Astrocyte of the spinal cord (primary cell): Measurements from ENCODE around the gene MRPL58.
"Not testable (repeated sequence)": the region's sequence is repeated elsewhere in the genome, so short reads cannot be mapped to it uniquely, and the experiment has no call there.

Experiments
- DNase-seq: peaks from one replicate; pipeline ENCODE4 v3.0.0; 2011; ENCODE audit warnings: low read depth, low spot score
- H3K4me3 ChIP-seq: 2 replicates; pipeline ENCODE4 v1.5.1; 2011; ENCODE audit warnings: low read depth, mild to moderate bottlenecking, low read length, moderate library complexity
- CTCF ChIP-seq: IDR thresholded peaks from 2 replicates; pipeline ENCODE4 v1.5.1; 2012; ENCODE audit warnings: low read depth, mild to moderate bottlenecking, low read length, inconsistent platforms
- in situ Hi-C: cut with HindIII; loops from 2 replicates; pipeline ENCODE4 v1.10.0; 2017; ENCODE audit warnings: low sequenced_read_pairs

The MRPL58 gene

DNA sequence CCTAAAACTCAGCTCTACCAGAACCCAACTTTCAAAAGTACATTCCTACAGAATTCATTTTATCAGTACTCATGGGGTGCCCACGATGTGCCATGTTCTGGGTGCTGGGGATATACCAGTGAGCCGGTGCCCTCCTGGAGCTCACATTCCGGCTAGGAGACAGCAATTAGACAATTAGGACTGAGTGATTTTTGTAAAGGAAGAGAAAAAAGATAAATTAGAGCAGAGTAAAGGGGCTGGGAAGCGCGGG lies 449 bp upstream of the MRPL58 start:
- DNase-seq: no peak
- no peak for TF ChIP-seq CTCF
- in situ Hi-C loops: no loop called here
- peak overlapping the region; percentile 74 for H3K4me3 ChIP-seq

GRCh38 chr17:75013092-75013559 lies 656 bp downstream of the MRPL58 start:
- H3K4me3 ChIP-seq: peak overlapping the region; percentile 74
- DNase-seq: no peak
- in situ Hi-C loops: no loop called here
- no peak for TF ChIP-seq CTCF

DNA sequence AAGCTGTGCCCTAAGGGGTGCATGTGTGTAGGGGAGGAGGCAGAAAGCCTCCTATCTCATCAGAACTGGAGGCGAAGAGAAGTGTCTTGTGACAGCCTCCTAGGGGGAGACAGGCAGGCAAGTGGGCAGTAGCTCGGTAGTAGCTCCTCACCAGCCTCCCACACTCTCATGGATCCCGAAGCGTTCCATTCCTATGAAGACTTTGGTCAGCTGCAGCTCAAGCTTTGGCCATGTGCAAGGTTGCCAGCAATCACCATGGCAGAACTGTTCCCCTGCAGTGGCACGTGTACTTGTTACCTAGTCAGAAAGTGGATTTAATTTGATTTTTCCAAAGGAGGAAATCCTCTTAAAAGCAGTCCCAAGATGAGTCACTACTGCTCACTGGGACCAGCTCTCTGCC lies 6.7 kb downstream of the MRPL58 start:
- DNase-seq: no peak
- H3K4me3 ChIP-seq: no peak overlapping the region
- in situ Hi-C loops: no loop called here
- no peak for TF ChIP-seq CTCF

DNA sequence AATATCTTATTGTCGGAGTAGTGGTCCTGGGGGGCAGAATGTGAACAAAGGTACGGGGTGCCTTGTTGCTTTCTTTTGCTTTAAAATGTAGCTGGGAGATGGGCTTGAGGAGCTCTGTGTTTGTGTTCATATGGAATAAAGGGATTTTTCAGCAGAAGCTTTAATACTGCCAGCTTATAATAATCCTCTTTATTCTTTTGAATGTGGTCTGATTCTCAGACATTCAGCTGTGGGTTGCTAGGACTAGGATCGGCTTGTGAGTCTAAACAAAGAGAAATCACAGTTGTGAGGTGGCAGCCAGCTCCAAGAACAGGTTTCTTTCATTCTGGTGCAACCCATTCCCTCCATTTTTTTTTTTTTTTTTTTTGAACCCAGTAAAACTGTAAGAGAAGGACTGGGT lies 7.2 kb downstream of the MRPL58 start:
- no peak for TF ChIP-seq CTCF
- in situ Hi-C loops: no loop called here
- H3K4me3 ChIP-seq: no peak overlapping the region
- DNase-seq: no peak

DNA sequence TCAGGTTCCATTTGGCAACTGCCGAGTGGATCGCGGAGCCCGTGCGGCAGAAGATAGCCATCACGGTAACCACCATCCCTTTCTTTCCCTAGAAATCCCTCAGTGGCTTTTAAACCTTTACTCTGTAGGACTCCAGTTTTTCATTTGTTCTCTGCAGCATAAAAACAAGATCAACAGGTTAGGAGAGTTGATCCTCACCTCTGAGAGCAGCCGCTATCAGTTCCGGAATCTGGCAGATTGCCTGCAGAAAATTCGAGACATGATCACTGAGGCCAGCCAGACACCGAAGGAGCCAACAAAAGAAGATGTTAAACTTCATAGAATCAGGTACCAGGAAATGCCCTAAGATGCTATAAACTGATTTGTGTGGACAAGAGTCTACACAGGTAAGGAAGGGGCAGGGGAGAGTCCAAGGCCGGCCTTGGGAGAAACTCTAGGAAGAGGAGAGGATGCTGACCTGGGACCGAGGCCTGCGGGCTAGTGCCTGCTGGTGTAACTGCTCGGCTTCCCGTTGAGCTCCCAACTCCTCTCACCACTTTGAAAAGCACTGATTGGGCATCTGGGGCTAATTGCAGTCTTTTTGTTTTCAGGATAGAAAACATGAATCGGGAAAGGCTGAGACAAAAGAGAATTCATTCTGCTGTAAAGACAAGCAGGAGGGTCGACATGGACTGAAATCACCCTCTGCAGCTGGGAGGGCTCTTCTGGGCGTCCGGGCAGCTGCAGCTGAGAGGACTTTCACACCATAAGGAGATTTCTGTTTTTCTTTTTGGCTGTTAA lies 8.1 kb downstream of the MRPL58 start:
- in situ Hi-C loops: no loop called here
- no peak overlapping the region for H3K4me3 ChIP-seq
- no peak for TF ChIP-seq CTCF
- DNase-seq: no peak

DNA sequence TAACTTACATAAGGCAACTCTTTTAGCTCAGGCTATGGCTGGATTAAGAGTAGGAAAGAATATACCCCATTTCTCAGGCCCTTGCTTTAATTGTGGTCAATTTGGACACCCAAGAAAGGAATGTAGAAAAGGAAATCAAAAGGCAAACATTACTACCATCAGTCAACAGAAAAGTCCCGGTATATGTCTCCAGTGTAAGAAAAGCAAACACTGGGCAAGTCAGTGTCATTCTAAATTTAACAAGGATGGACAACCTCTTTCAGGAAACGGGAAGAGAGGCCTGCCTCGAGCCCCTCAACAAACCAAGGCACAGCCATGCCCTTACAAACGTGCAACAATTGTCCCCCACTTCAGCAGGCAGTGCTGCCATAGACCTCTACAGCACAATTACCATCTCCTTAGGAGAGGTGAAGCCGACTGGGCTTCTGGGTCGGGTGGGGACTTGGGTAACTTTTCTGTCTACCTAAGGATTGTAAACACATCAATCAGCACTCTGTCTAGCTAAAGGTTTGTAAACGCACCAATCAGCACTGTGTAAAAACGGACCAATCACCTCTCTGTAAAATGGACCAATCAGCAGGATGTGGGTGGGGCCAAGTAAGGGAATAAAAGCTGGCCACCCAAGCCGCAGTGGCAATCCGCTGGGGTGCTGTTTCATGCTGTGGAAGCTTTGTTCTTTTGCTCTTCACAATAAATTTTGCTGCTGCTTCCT lies 12.4 kb downstream of the MRPL58 start:
- TF ChIP-seq CTCF: no peak
- in situ Hi-C loops: no loop called here
- no peak for DNase-seq
- no peak overlapping the region for H3K4me3 ChIP-seq

DNA sequence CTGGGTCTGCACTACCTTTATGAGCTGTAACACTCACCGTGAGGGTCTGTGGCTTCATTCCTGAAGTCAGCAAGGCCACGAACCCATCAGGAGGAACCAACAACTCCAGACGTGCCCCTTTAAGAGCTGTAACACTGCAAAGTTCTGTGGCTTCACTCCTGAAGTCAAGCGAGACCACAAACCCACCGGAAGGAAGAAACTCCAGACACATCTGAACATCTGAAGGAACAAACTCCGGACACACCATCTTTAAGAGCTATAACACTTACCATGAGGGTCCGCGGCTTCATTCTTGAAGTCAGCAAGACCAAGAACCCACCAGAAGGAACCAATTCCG lies 12.9 kb downstream of the MRPL58 start:
- H3K4me3 ChIP-seq, in situ Hi-C loops, DNase-seq: not testable (repeated sequence)

DNA sequence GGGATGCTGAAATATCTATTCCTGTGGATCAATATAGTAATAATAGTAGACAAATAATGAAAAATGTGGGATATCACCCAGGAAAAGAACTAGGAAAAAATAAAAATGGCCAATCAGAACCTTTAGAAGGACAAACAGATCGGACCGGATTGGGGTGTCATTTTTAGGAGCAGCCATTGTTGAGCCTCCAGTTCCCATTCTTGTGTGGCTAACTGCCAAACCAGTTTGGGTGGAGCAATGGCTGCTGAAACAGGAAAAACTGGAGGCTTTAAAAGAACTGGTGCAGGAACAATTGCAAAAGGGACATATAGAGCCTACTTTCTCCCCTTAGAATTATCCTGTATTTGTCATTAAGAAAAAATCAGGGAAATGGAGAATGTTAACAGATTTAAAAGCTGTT lies 14.2 kb downstream of the MRPL58 start:
- in situ Hi-C loops, H3K4me3 ChIP-seq, DNase-seq: not testable (repeated sequence)
